ENCODE data around the gene PMPCB. TPM values are rescaled to one million over a fixed set of nuclear protein-coding genes. Genes with fewer than 3 reads are reported as not detected.
A peak's percentile ranks its signal among the peaks of the same experiment; 100 is the strongest.

The PMPCB gene
- total RNA-seq, 1 experiment from 2014 or later, result 105 TPM

GRCh38 chr7:103316380-103316941, 19.2 kb downstream of the PMPCB start:
- no peak for DNase-seq (ENCODE audit: extremely low read depth, low read depth)

DNA sequence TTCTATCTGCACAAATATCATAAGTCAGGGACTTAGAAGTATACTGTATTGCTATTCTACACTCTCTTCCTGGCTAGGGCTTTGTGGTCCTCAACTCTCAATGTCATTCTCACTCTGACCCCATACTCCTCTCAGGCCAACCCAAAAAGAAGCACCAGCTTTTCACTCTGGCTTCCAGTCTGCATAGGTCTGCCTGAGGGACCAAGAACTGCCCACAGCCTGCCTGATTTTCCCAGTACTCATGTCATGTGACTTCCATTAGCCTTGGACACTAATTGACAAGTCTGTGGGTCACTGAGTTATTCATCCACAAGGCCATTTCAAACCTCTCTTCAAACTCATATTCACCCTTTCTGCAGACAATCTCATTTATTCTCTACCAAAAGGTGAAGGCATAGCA, 19.8 kb downstream of the PMPCB start:
- no peak for DNase-seq (ENCODE audit: extremely low read depth, low read depth)

- DNase-seq (ENCODE audit: extremely low read depth, low read depth), result no peak
Measured at GRCh38 chr7:103325744-103326143, 28.5 kb downstream of the PMPCB start.

GRCh38 chr7:103336761-103337160, 39.5 kb downstream of the PMPCB start:
- no peak for DNase-seq (ENCODE audit: extremely low read depth, low read depth)

DNA sequence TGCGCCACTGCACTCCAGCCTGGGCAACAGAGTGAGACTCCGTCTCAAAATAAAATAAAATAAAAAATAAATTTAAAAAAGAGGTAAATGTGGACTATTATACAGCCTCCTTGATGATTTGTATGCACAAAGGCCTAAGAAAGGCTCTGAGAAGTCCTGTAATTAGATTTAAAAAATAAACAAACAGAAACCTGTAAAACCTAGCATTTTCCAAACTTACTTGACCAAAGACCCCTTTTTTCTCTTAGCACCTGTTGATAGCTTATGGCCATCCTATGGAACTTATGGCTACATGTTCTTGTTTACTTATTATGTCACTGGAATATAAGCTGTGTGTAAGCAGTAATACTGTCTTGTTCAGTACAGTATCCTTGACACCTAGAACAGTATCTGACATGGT, 41.6 kb downstream of the PMPCB start:
- no peak for DNase-seq (ENCODE audit: extremely low read depth, low read depth)

DNA sequence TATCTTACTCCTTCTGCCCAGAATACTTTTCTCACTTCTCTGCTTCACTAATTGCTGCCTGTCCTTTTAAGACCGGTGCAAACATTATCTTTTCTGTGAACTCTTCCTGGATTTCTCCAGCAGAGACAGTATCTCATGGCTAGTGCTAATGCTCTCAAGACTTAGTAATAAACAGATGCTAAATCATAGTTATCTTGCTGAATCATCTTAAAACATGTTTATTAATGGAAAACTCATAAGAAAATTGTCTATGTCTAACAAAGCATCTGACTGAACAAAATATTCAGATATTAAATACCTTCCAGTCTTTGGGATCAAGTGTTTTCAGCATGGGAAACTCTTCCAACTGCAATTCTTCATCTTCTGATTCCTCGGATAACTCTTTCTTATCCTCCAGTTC, 44.2 kb downstream of the PMPCB start:
- no peak for DNase-seq (ENCODE audit: extremely low read depth, low read depth)

- DNase-seq (ENCODE audit: extremely low read depth, low read depth), result no peak
Measured at GRCh38 chr7:103343332-103343731, 46.1 kb downstream of the PMPCB start.

DNA sequence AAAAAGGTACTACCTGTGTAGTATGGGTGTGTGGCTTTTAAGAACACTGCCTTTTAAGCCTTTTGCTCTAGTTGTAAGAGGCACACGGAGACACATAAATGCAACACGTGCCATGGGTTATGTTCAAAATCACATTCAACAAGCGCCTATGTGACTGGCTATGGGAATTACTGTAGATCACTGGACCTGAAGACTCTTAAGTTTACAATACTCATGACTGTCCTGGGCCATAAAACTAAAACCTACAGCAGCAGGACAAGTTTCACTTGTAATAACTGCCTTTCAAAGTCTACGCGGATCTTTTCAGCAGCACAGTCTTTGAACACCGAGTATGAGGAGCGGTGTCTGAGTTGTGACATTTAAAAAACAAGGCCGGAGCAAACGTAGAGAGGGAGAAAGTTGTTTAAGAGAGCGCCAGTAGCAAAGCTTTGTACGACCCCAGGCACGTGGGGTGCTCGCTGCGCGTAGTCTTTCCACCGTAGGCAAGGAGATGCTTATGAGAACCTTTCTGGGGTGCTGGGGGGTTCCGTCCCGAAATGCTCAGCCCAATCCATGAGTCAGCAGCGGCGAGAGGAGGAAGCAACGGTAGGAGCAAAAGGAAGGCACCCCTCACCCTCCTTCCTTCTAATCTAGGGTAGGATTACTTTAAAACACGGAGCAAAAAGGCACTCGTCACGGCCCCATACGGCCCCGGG, 46.7 kb downstream of the PMPCB start:
- no peak for DNase-seq (ENCODE audit: extremely low read depth, low read depth)

DNA sequence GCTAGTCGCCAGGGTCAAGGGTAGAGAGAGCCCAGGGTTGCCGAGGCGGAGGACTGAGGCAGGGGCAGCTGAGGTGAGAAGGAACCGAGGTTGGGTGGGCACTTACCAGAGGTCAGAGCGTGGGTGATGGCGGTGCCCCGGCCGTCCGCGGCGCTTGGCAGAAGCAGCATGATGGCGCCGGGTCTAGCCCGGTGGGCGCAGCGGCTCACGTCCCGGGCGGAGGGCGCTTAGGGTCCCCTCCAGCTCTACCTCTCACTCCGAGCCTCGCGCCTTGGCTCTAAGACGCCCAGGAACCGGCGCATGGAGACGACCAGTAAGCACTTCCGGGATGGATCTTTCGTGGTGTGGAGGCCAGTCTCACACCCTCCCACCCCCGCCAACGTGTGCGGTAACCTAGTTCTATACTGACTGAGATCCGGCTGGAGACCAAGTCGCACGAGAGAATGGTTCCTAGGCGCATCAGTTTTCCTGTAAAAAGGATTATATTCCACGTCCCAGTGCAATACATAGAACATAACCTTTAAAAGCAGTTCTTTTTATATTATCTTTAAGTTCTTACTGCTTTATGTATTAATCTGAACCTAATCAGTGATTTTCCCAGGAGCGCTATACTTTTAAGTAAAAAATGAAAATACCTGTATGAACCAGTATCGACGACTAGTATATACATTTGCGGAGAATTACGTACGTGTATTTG, 47.4 kb downstream of the PMPCB start, which contains the start of gene DNAJC2:
Gene DNAJC2, minus strand, starts transcription at position 315 of the 697 bp plus-strand sequence. Its CDS starts 145 bp downstream, at position 170.
- DNase-seq (ENCODE audit: extremely low read depth, low read depth), result peak; percentile 92

DNA sequence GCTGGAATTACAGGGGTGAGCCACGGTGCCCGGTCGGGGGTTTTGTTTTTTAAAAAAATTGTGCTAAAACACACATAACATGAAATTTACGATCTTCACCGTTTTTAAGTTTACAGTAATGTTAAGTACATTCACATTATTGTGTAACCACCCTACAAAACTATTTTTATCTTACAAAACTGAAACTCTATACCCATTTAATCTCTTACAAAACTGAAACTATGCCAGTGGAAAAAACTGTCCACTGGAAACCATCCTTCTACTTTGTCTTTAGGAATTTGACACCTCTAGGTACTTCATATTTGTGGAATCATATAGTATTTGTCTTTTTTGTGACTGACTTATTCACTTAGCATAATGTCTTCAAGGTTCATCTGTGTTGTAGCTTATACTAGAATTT, 49.2 kb downstream of the PMPCB start:
- DNase-seq (ENCODE audit: extremely low read depth, low read depth), result no peak

GRCh38 chr7:103347507-103348267, 50.5 kb downstream of the PMPCB start, which contains the start of gene PSMC2:
PSMC2 (plus strand) TSS chr7:103347643; CDS start chr7:103347712, 69 bp downstream.
- DNase-seq (ENCODE audit: extremely low read depth, low read depth), result peak; percentile 86

- no peak for DNase-seq (ENCODE audit: extremely low read depth, low read depth)
Measured at GRCh38 chr7:103348452-103348851, 51.2 kb downstream of the PMPCB start.

DNA sequence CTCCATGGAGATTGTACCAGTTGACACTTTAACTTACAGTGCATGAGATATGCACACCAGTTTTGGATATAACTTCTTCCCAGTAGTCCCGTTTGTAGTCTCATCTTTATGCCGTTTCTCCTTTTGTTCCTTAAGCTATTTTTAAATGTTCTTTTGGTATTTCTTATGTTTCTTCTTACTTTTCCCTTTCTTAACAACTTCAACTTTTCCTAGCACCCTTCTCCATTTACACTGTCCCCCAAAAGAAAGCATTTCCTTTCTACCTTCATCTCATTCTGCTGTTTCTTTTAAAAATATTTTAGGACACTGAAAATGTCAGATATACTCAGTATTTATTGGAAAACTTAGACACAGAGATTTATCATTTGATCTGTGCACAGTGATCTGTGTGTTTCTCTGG, 51.7 kb downstream of the PMPCB start:
- no peak for DNase-seq (ENCODE audit: extremely low read depth, low read depth)

DNA sequence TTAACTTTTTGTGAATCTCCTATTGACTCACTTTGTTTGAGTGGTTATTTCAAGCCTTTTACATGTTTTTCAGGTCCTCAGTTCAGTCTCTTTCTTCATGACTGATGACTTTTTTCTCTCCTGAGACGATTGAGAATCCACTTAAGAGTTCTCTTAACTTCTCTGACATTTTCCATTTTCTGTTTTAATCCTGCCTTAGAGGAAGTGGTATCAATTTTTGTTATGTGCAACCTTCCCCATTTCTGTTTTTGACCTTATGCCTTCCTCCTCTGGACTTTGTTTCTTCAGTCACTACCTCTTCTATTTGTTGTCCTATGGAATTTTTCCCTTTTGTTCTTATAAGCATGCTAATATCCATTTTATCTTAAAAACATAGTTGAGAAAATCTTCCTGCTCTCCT, 52.6 kb downstream of the PMPCB start:
- DNase-seq (ENCODE audit: extremely low read depth, low read depth), result no peak

Small RNA genes within 50 kb of the gene (small RNA-seq; reads per million reads assigned to genes)
- 0.02 to 0.35 reads per million in 2 experiments for gene RPS29P16

Other genes starting within 250 kb of the PMPCB start
- gene FBXL13, start 222.6 kb upstream of the PMPCB start, total RNA-seq (2014; rRNA removed; shearing (Covaris generic)), result 38.7 and 40.6 TPM in 2 replicates
- gene ARMC10, start 222.3 kb upstream of the PMPCB start, total RNA-seq (2014; rRNA removed; shearing (Covaris generic)), result 64.6 and 73.8 TPM in 2 replicates
- 5.5 and 6.7 TPM in 2 replicates for gene NAPEPLD, start 148.3 kb upstream of the PMPCB start, total RNA-seq (2014; rRNA removed; shearing (Covaris generic))
- gene DNAJC2, start 47.3 kb downstream of the PMPCB start, total RNA-seq (2014; rRNA removed; shearing (Covaris generic)), result 29.4 and 39.1 TPM in 2 replicates
- 190 and 244 TPM in 2 replicates for gene PSMC2, start 50.2 kb downstream of the PMPCB start, total RNA-seq (2014; rRNA removed; shearing (Covaris generic))
- not detected in 2 replicates for gene SLC26A5, start 148.8 kb downstream of the PMPCB start, total RNA-seq (2014; rRNA removed; shearing (Covaris generic))